OCI-LY1 (cell line): Measurements from ENCODE around the gene FZD1.

ENCODE experiments used
- CTCF ChIP-seq: fragments of 200-600 bp; sonication (generic), shearing (Covaris generic); IDR thresholded peaks from 2 replicates; pipeline ENCODE4 v1.5.1; 2017; ENCODE audit warnings: mild to moderate bottlenecking, antibody characterized with exemption, low read length, moderate library complexity, mixed read lengths
- EZH2 ChIP-seq: fragments of 200-600 bp; sonication (generic), shearing (Covaris generic); IDR thresholded peaks from 2 replicates; pipeline ENCODE4 v1.8.0; 2017; ENCODE audit warnings: borderline replicate concordance, mixed run types, mild to moderate bottlenecking, antibody characterized with exemption, low read length, moderate library complexity, mixed read lengths

- no peak for TF ChIP-seq CTCF
- TF ChIP-seq EZH2 = no peak
Measured at GRCh38 chr7:91264924-91265681, 870 bp downstream of the FZD1 start.
